Posterior vena cava (tissue), 2 donors: ENCODE measurements around the gene KRT81. TPM values are rescaled to one million over a fixed set of nuclear protein-coding genes. Genes with fewer than 3 reads are reported as not detected.
A peak's percentile ranks its signal among the peaks of the same experiment; 100 is the strongest.
"Not testable (repeated sequence)": the region's sequence is repeated elsewhere in the genome, so short reads cannot be mapped to it uniquely, and the experiment has no call there.

Source experiments
- DNase-seq: peaks from one replicate; pipeline ENCODE4 v3.0.0-alpha.2; 2020; ENCODE audit warnings: low spot score
- intact Hi-C, 2 donors: fragments of 100-400 bp; cut with DNase I; formaldehyde crosslinking; loops; one replicate each; pipeline versions ENCODE4 v1.14.1 to v1.14.2; 2022 to 2023
- total RNA-seq, 2 donors: library from RNA; stranded (reverse); fragmentation: NEBNext Ultra II Directional; extraction: Animal tissue kit (Norgen Biotek cat#: 25700); gene quantifications; one replicate each; pipeline ENCODE4 v1.2.1, GENCODE V29; 2021
- donor health status: DM: yes; HTN: yes; CAD: no.
- donor health status: DM: yes; HTN: yes; CAD: no.

KRT81 gene
- total RNA-seq, 2 donors from 2014 or later: not detected

DNA sequence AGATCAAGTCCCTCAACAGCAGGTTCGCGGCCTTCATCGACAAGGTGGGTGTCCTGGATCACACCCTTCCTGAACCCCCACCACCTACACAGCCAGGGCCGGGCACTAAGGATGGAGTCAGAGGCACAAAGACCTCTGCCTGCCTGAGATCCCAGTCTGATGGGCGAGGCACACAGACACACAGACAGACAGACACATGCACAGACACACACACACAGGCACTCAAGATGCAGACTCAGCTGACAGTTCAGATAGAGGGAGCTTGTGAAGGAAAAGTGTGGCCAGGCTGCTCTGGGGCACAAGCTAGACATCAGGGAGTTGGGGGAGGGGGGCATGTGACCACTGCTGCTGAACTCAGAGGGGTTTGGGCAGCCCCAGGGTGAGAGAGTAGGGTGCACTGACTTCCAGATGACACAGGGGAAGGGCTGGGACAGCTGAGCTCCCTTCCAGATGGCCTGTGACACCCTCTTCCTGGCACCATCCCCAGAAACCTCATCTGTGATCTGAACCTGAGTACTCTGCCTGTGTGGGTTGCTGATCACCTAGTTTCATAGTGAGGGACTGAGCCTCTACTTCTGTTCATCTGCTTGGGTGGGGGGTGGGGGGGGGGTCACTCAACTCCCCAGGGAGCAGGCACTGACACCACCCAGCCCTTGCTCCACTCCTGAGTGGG lies 11.0 kb upstream of the KRT81 start:
- intact Hi-C loops: not testable (repeated sequence)
- DNase-seq: peak; percentile 5

DNA sequence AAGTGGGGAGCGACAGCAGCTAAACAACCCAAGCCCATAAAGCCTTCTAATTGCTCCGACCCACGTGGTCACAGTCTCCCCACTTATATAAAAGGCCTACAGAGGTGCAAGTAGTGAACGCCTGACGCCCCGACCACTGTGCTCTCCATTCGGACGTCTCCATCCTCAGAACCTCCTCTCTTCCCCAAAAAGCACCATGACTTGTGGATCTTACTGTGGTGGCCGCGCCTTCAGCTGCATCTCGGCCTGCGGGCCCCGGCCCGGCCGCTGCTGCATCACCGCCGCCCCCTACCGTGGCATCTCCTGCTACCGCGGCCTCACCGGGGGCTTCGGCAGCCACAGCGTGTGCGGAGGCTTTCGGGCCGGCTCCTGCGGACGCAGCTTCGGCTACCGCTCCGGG lies 10.4 kb upstream of the KRT81 start:
- peak; percentile 37 for DNase-seq
- intact Hi-C loops: not testable (repeated sequence)

DNA sequence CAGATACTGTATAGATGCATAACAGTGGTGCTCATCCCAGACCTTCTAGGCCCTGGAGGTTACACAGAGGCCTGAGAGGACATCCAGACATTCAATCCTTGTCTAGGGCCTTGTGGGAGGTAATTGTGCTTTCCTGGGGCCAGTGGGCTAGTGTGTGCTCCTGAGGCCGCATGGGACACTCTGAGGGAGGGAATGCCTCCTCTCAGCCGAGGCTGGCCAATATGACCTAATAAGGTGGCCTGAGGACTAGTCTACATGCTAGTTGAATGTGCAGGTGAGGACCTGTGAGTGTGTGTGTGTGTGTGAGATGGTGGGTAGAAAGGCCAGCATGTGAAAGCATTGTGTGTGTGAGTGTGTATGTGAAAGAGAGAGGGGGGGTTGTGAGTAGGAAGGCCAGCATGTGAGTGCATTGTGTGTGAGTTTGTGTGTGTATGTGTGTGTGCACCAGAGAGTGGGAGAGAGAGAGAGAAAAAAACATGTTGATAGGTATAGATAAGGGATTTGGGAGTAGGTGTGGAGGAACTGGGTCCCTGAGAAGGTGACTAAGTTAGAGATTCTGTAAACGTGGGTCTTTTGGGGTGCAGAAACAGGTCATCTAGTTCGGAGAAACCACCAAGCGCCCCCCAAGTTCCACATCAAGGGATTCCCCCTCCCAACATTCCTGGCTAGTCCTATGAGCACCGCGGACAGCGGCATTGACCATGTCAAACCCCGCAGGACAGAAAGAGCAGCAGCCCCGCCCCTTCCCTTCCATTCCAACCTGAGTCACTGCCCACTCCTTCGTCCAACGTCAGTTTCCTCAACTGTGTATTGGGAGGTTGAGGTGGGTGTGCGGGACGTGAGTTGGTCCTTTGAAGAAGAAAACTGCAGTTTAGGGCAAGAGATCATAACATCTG lies 9.7 kb upstream of the KRT81 start:
- peak; percentile 58 for DNase-seq
- intact Hi-C loops: no loop called here

DNA sequence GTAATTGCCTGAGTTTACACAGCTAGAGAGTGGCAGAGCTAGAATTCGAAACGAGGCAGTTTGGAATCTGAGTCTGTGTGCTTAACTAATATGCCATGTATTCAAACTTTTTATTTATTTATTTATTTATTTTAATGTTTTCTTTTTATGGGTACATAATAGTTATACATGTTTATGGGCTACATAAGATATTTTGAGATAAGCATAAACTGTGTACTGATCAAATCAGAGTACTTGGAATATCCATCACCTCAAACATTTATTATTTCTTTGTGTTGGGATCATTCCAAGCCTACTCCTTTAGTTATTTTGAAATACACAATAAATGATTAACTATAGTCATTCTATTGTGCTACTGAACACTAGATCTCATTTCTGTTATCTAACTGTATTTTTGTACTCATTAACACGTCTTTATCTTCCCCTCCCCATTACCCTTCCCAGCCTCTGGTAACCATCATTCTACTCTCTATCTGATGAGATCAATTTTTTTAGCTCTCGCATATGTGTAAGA lies 7.4 kb upstream of the KRT81 start:
- DNase-seq: no peak
- intact Hi-C loops: no loop called here

DNA sequence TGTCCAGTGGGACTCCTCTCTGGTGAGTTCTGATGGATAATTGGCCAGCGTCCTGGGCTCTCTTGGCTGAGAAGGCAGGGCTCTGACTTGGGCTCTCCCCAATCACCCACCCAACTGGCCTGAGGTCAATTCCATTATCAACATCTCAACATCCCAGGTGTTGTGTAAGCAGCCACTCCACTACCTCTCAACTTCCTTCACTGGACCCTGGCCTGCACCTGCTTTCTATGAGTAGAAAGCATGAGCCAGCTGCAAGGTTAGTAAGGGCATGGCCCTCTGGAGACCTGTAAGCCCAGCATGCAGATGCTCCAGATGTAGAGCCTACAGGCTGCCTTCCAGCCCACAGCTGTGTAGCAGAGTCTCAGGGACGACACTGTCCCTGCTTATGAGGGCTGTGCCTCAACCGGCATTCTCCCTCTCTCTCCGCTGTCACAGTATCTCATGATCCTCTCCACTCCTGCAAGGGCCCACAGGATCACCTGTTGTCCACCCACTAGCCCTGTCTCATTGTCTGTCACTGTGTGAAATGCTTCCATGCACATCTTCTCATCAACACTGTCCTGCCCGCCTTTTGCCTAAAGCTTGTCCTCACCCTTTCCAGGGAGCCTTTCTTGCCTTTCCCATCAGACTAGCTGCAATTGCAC lies 5.4 kb upstream of the KRT81 start:
- peak; percentile 50 for DNase-seq
- intact Hi-C loops: no loop called here

DNA sequence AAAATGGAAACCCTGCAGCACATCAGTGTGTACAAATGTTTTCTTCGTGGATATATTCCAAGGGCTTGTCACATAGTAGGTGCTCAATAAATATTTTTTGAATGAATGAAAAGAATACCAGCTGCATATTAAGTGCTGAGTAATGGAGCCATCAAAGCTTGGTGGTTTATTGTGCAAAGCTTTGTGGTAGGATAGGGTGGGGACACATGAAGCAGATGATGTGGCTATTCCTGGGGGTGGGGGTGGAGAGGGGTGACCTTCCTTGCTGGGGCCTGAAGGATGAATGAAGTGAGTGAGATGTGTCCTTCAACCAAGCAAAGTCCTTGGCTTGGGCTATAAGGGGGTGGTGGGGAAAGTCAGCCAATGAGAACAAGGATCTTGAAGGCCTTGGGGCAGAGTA lies 4.3 kb upstream of the KRT81 start:
- DNase-seq: peak; percentile 14
- intact Hi-C loops: no loop called here

DNA sequence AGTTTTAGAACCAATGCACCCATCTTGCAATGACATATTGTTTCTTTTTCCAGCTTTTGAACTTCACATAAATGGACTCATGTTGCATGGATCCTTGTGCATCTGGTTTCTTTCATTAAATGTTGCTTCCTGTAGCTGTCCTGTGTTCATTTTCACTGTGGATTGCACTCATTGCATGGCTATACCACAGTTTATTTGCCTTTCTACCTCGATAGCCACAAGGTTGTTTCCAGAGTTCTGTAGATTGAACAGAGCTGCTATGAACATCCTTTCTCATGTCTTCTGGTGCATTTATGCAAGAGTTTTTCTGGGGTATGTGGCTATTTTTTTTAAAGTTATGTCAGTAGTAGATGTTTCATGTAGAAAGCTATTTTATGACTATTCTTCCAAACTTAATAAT lies 3.5 kb upstream of the KRT81 start:
- intact Hi-C loops: no loop called here
- DNase-seq: no peak

DNA sequence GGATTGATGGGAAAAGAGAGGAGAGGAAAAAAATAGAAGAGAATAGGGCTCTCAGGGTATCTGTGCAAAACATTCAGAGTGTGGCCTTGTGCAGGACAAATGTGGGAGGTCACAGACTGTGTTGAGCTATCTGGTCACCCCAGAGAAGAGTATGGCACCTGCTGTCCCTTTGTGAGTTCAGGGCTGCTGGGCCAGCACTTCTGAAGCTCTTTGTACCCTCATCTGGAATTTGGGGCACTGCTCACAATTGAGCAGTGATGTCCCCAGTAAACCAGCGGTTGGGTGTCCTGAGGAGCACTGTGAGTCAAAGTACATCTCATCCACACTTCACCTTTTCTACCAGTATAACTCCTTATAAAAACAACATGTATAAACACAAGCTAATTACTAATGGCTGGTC lies 2.6 kb upstream of the KRT81 start:
- peak; percentile 8 for DNase-seq
- intact Hi-C loops: no loop called here

DNA sequence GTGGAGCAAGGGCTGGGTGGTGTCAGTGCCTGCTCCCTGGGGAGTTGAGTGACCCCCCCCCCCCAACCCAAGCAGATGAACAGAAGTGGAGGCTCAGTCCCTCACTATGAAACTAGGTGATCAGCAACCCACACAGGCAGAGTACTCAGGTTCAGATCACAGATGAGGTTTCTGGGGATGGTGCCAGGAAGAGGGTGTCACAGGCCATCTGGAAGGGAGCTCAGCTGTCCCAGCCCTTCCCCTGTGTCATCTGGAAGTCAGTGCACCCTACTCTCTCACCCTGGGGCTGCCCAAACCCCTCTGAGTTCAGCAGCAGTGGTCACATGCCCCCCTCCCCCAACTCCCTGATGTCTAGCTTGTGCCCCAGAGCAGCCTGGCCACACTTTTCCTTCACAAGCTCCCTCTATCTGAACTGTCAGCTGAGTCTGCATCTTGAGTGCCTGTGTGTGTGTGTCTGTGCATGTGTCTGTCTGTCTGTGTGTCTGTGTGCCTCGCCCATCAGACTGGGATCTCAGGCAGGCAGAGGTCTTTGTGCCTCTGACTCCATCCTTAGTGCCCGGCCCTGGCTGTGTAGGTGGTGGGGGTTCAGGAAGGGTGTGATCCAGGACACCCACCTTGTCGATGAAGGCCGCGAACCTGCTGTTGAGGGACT lies 725 bp downstream of the KRT81 start:
- intact Hi-C loops, DNase-seq: not testable (repeated sequence)

DNA sequence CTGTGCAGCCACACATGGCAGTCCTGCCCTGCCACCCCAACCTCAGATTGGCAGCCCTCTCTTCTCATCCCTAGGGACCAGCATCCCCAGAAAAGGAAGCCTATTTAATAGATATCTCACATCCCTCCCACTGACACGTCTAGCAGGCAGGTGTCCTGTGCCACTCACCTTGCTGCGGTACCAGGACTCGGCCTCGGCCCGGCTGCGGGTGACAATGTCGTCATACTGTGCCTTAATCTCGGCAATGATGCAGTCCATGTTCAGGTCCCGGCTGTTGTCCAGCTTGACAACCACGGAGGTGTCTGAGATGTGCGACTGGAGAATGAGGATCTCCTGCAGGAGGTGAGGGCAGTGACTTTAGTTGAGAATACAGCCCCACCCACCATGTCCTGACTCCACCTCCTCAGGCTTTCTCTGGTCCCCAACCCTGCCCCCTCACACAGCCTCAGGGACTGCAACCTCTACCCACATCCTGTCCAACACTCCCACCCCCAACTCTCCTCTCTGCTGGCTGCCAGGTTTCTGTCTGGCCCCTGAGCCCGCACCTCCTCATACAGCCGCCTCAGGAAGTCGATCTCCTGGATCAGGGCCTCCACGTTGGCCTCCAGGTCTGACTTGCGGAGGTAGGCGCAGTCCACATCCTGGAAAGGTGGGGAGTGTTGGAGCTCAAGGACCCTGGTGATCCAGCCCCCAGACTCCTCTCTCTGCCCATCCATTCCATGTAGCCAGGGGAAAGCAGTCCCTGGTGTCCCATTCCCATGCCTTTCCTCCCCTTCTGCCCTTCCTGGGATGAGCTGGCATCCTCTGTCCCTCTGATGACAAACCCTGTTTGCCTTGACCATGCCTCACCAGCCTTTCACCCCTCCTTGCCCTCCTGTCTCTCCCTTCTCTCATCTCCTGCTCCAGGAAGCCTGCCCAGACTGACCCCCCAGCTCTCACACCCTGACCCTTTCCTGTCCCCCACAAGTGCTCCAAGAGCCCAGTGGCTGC lies 3.2 kb downstream of the KRT81 start:
- intact Hi-C loops: loop anchor here in 1 of 2 donors (5.0 kb wide), 1 partner anchor 924 kb away; no protein-coding TSS in a partner anchor
- not testable (repeated sequence) for DNase-seq

DNA sequence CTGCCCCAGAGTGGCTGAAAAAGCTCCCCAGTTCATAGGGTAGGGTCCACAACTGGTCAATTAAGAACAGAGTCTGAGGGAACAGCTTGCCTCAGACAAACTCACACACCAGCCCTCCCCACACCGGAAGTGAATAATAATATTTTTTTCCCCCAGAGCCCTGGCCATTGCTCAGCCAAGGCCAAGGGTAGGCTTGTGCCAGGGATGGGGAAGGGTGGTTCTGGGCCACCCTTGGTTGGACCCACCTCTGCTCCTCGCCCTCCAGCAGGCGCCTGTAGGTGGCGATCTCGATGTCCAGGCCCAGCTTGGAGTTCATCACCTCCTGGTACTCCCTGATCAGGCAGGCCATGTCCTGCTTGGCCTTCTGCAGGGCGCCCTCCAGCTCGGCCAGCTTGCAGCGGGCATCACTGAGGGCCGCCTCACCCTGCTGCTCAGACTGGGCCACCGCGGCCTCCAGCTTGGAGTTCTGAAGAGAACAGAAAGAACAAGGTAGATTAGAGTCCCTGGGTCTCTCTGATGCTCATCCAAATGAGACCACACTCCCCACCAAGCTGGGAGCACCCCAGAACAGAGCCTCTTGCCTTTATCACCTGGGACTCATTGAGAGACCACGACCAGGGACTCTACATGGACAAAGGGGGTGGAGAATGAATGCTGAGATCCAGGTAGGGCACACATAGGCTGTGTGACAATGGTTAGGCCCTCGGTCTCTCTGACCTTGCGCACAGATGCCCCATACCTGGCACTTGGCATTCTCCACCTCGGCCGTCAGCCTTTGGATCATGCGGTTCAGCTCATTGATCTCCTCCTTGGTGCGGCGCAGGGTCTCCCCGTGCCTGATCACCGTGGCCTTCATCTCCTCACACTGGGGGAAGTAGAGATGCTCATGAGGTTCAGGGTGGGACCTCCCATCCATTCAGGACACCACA lies 4.2 kb downstream of the KRT81 start:
- intact Hi-C loops: loop anchor here in 1 of 2 donors (5.0 kb wide), 1 partner anchor 925 kb away; no protein-coding TSS in a partner anchor
- DNase-seq: not testable (repeated sequence)

DNA sequence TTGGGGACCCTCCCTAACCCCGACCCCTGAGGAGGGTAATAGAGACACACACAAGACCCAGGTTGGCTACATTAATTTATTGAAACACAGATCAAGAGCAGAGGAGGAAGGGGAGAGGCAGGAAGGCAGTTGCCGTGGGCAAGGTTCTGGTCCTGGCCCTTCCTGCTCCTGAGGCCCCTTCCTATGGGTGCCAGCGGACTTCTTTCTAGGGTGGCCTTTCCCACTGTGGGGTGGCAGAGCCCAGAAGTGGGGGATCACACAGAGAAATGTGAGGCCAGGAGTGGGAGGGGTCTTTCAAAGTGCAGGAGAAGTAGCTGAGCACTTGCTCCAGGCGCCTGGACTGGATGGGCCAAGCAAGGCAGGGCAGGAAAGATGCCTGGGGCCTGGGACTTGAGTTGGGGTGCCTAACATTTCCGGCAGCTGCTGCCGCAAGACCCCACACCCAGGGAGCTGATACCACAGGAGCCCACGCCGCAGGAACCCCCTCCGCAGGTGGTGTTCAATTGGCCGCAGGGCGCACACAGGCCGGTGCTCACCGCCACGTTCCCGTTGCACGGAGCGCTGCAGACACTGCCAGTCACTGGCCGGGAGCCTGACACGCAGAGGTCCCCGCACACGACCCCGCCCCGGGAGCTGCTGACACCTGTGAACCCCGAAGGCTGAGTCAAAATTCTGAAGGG lies 5.3 kb downstream of the KRT81 start:
- intact Hi-C loops: loop anchor here in 1 of 2 donors (5.0 kb wide), 1 partner anchor 926 kb away; no protein-coding TSS in a partner anchor
- DNase-seq: no peak

DNA sequence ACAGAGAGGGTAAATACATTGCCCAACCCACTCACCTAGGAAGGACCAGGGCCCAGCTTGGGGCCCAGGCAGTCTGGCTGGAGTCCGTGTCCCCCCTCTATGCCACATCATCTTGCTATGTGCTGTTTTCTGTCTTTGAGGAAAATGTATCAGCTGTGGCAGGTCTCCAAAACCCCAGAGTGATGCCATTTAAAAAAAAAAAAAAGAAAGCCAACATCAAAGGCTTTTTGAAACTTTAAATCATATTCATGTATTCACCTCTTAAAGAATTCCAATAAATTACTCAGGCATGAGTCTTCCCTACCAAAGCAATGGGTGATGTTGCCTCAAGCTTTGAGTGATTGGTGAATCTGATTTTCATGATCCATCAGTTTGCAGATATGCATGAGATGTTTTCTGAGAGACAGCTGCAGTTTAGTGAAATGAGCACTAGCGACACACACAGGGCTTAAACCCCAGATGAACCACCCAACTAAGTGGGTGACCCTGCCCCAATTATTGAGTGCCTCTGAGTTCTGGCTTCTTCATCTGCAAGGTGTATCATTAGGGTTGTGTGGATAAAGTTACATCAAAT lies 6.1 kb downstream of the KRT81 start:
- DNase-seq: no peak
- intact Hi-C loops: loop anchor here in 1 of 2 donors (5.0 kb wide), 1 partner anchor 927 kb away; no protein-coding TSS in a partner anchor

DNA sequence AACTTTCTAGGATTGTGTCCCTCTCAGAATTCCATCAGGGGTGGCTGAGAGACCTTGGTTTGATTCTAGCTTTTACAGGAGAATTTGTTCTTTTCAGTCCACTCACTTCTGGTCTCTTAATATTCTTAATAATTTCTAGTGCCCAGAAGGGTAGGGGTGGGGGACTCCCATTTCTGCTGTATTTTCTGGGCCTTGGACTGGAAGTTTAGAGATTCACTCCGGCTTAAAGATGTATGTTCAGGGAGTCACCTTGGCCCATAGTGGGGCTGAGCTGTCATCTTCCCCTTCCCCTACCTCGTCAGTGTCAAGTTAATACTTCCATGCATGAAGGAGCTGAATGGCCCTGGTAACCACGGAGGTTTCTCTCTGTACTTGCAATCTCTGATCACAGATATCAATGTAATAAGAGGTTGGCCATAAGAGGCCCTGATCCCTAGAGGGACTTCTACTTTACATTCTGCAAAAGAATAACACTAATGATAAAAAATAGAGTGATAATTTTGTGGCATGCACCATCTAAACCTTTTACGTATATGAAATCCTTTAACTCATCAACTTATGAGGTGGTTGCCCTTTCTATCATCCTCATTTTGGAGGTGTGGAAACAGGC lies 6.7 kb downstream of the KRT81 start:
- no peak for DNase-seq
- intact Hi-C loops: loop anchor here in 1 of 2 donors (5.0 kb wide), 2 partner anchors 928 to 1227 kb away; no protein-coding TSS in a partner anchor

DNA sequence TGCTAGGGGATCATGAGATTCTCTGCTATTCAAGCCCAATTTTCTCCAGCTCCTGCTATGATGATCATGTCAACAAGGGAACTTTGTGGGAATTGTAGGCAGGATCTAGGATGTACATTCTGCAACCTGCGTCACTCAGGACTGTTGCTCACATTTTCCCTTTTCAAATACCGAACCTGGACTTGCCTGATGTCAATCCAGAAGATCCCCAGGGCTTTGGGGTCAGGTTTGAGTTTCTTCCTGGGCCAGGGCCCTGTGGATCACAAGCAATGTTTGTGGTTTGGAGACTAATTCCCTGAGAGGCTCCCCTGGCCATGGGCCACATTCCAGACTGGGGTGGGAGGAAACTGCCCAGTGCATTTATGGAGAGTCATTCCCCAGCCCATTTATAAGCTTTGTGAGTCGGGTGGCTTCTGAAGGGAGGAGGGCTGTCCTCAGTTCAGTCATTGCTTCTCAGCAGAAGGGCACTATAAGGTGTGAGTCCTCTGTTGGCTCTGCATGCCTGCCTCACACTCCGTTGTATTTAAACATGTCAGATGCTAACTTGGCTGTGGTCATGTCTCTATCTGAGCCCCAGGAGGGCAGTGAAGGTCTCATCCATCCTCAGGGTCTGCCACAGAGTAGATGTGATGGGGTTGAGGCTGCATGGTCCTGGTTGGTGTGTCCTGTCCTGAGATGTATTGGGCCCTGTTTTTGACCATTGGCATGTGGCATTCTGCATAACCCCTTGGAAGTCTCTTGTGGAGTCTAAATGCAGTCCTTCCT lies 10.4 kb downstream of the KRT81 start:
- intact Hi-C loops: loop anchor here in 1 of 2 donors (5.0 kb wide), 1 partner anchor 1224 kb away; no protein-coding TSS in a partner anchor

More for the DNA sequence above, 10.4 kb downstream of the KRT81 start:
- peak; percentile 90 for DNase-seq
